Colonic mucosa (tissue), 4 donors: ENCODE measurements around the gene CDC27. TPM values are rescaled to one million over a fixed set of nuclear protein-coding genes. Genes with fewer than 3 reads are reported as not detected.
"Not testable (repeated sequence)": the region's sequence is repeated elsewhere in the genome, so short reads cannot be mapped to it uniquely, and the experiment has no call there.

Experiments
- DNase-seq: peaks from one replicate; pipeline ENCODE4 v3.0.0-alpha.2; 2020
- H3K27ac ChIP-seq: fragments of 200-600 bp; one replicate; pipeline ENCODE4 v1.8.0; 2021
- H3K27me3 ChIP-seq: fragments of 200-600 bp; one replicate; pipeline ENCODE4 v1.8.0; 2021
- H3K36me3 ChIP-seq: fragments of 200-600 bp; one replicate; pipeline ENCODE4 v1.8.0; 2021
- H3K4me1 ChIP-seq: fragments of 200-600 bp; one replicate; pipeline ENCODE4 v1.8.0; 2021; ENCODE audit warnings: mild to moderate bottlenecking
- H3K4me3 ChIP-seq: fragments of 200-600 bp; one replicate; pipeline ENCODE4 v1.8.0; 2021
- H3K9ac ChIP-seq, 2 donors: one replicate each; pipeline ENCODE4 v1.7.0; 2013; ENCODE audit warnings: control low read depth in 2 of 2, low read depth in 2 of 2, low read length in 2 of 2
- H3K9me3 ChIP-seq: fragments of 200-600 bp; one replicate; pipeline ENCODE4 v1.8.0; 2021
- CTCF ChIP-seq: fragments of 200-600 bp; IDR thresholded peaks from one replicate; pipeline ENCODE4 v1.8.0; 2022; ENCODE audit warnings: antibody characterized with exemption, mild to moderate bottlenecking
- intact Hi-C: fragments of 100-400 bp; cut with DNase I; formaldehyde crosslinking; loops from one replicate; pipeline ENCODE4 v1.14.1; 2022
- total RNA-seq, 2 donors: library from RNA; stranded (reverse); fragmentation: NEBNext Ultra II Directional in 1 of 2; extraction: Animal tissue kit (Norgen Biotek cat#: 25700) in 1 of 2; gene quantifications; one replicate each; pipeline ENCODE4 v1.2.1, GENCODE V29; 2021
- donor health status: healthy.
- donor health status: DM: no; HTN: no; CAD: no.
- donor health status: DM: no; HTN: no; CAD: no.

Gene CDC27
- total RNA-seq, 2 donors from 2014 or later, result 60.4 to 65.5 TPM

GRCh38 chr17:47218896-47219430 lies 29.9 kb upstream of the CDC27 start:
- no peak overlapping the region for H3K4me3 ChIP-seq
- H3K9ac ChIP-seq, result no peak overlapping the region
- H3K4me1 ChIP-seq, result no peaks in the 10 kb centered on the region
- TF ChIP-seq CTCF, result no peak
- no peaks in the 10 kb centered on the region for H3K36me3 ChIP-seq
- no peak overlapping the region for H3K27ac ChIP-seq
- intact Hi-C loops, result no loop called here
- DNase-seq, result no peak
- no peaks in the 10 kb centered on the region for H3K9me3 ChIP-seq
- H3K27me3 ChIP-seq, result no peaks in the 10 kb centered on the region

GRCh38 chr17:47217279-47217678 lies 28.2 kb upstream of the CDC27 start:
- H3K4me1 ChIP-seq, DNase-seq, intact Hi-C loops, H3K27ac ChIP-seq, H3K4me3 ChIP-seq, H3K27me3 ChIP-seq, H3K36me3 ChIP-seq, H3K9me3 ChIP-seq, H3K9ac ChIP-seq: not testable (repeated sequence)

GRCh38 chr17:47216821-47217220 lies 27.7 kb upstream of the CDC27 start:
- H3K36me3 ChIP-seq, H3K27me3 ChIP-seq, H3K4me3 ChIP-seq, H3K9ac ChIP-seq, H3K27ac ChIP-seq, H3K9me3 ChIP-seq, intact Hi-C loops, DNase-seq, H3K4me1 ChIP-seq: not testable (repeated sequence)

- DNase-seq, result no peak
- Histone ChIP-seq H3K27ac (no peak overlapping the region), H3K4me1 (no peaks in the 10 kb centered on the region), H3K27me3 (no peaks in the 10 kb centered on the region), H3K4me3 (no peak overlapping the region), H3K36me3 (no peaks in the 10 kb centered on the region), H3K9me3 (no peaks in the 10 kb centered on the region), H3K9ac (no peak overlapping the region)
- no peak for TF ChIP-seq CTCF
- intact Hi-C loops, result no loop called here
These were observed 25.8 kb upstream of the CDC27 start for GRCh38 chr17:47214931-47215330.

- TF ChIP-seq CTCF, result no peak
- intact Hi-C loops, result no loop called here
- no peaks in the 10 kb centered on the region for H3K27me3 ChIP-seq
- H3K9me3 ChIP-seq, result no peaks in the 10 kb centered on the region
- no peak overlapping the region for H3K27ac ChIP-seq
- no peaks in the 10 kb centered on the region for H3K4me1 ChIP-seq
- H3K36me3 ChIP-seq, result no peaks in the 10 kb centered on the region
- no peak overlapping the region for H3K4me3 ChIP-seq
- no peak for DNase-seq
- H3K9ac ChIP-seq, result no peak overlapping the region
These were observed 24.4 kb upstream of the CDC27 start for GRCh38 chr17:47213540-47213939.

GRCh38 chr17:47212458-47212857 lies 23.4 kb upstream of the CDC27 start:
- DNase-seq, result no peak
- Histone ChIP-seq H3K9me3 (no peaks in the 10 kb centered on the region), H3K27ac (no peak overlapping the region), H3K27me3 (no peaks in the 10 kb centered on the region), H3K4me1 (no peaks in the 10 kb centered on the region), H3K36me3 (no peaks in the 10 kb centered on the region), H3K4me3 (no peak overlapping the region), H3K9ac (no peak overlapping the region)
- intact Hi-C loops, result no loop called here
- no peak for TF ChIP-seq CTCF

GRCh38 chr17:47210779-47211178 lies 21.7 kb upstream of the CDC27 start:
- no peaks in the 10 kb centered on the region for H3K27me3 ChIP-seq
- no peak for TF ChIP-seq CTCF
- H3K9ac ChIP-seq, result no peak overlapping the region
- H3K27ac ChIP-seq, result no peak overlapping the region
- H3K9me3 ChIP-seq, result no peaks in the 10 kb centered on the region
- DNase-seq, result no peak
- intact Hi-C loops, result no loop called here
- H3K4me1 ChIP-seq, result no peaks in the 10 kb centered on the region
- H3K36me3 ChIP-seq, result no peaks in the 10 kb centered on the region
- H3K4me3 ChIP-seq, result no peak overlapping the region
